SH-SY5Y (cell line): ENCODE measurements around the gene TBCEL.

Experiments
- GATA2 ChIP-seq: IDR thresholded peaks from 2 replicates; pipeline ENCODE4 v1.6.1; 2011; ENCODE audit warnings: mild to moderate bottlenecking, low read depth, low read length
- GATA3 ChIP-seq: IDR thresholded peaks from 2 replicates; pipeline ENCODE4 v1.6.1; 2011; ENCODE audit warnings: low read depth, mild to moderate bottlenecking, low read length, moderate library complexity

GRCh38 chr11:121091492-121092152 is 67.7 kb downstream of the TBCEL start:
- TF ChIP-seq GATA3 = no peak
- TF ChIP-seq GATA2 = no peak
